Measurements from ENCODE around the gene FAM221A.
"Not testable (repeated sequence)": the region's sequence is repeated elsewhere in the genome, so short reads cannot be mapped to it uniquely, and the experiment has no call there.

Gene FAM221A

DNA sequence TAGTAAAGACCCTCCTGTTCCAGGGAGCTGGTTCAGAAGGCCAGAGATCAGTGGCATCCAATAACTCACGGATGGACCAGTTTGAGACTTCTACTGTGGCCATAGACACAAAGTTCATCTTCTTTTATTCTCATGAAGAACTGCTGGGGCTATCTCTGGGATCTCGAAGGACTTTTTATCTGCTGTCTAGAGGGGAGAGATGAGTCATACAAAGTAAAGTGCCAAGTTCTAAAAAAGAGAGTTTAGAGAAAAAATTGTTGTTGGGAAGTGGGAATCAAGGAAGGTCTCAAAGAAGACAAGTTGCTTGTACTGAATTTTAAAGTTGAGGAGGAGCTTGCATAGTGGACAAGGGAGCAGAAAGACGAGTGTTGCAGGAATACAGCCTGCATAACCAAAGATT lies 8.0 kb upstream of the FAM221A start:
- no peak for ATAC-seq
- no peak for TF ChIP-seq PPARA (CRISPR knock-in tag; IDR thresholded peaks at IDR 0.05; ENCODE audit: borderline replicate concordance)
- TF ChIP-seq, protein P1, sequence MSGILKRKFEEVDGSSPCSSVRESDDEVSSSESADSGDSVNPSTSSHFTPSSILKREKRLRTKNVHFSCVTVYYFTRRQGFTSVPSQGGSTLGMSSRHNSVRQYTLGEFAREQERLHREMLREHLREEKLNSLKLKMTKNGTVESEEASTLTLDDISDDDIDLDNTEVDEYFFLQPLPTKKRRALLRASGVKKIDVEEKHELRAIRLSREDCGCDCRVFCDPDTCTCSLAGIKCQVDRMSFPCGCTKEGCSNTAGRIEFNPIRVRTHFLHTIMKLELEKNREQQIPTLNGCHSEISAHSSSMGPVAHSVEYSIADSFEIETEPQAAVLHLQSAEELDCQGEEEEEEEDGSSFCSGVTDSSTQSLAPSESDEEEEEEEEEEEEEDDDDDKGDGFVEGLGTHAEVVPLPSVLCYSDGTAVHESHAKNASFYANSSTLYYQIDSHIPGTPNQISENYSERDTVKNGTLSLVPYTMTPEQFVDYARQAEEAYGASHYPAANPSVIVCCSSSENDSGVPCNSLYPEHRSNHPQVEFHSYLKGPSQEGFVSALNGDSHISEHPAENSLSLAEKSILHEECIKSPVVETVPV (CRISPR knock-in tag; IDR thresholded peaks at IDR 0.05) = no peak
- TF ChIP-seq, protein P2, sequence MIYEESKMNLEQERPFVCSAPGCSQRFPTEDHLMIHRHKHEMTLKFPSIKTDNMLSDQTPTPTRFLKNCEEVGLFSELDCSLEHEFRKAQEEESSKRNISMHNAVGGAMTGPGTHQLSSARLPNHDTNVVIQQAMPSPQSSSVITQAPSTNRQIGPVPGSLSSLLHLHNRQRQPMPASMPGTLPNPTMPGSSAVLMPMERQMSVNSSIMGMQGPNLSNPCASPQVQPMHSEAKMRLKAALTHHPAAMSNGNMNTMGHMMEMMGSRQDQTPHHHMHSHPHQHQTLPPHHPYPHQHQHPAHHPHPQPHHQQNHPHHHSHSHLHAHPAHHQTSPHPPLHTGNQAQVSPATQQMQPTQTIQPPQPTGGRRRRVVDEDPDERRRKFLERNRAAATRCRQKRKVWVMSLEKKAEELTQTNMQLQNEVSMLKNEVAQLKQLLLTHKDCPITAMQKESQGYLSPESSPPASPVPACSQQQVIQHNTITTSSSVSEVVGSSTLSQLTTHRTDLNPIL (CRISPR knock-in tag; IDR thresholded peaks at IDR 0.05; ENCODE audit: low read depth) = no peak
- TF ChIP-seq, protein P3, sequence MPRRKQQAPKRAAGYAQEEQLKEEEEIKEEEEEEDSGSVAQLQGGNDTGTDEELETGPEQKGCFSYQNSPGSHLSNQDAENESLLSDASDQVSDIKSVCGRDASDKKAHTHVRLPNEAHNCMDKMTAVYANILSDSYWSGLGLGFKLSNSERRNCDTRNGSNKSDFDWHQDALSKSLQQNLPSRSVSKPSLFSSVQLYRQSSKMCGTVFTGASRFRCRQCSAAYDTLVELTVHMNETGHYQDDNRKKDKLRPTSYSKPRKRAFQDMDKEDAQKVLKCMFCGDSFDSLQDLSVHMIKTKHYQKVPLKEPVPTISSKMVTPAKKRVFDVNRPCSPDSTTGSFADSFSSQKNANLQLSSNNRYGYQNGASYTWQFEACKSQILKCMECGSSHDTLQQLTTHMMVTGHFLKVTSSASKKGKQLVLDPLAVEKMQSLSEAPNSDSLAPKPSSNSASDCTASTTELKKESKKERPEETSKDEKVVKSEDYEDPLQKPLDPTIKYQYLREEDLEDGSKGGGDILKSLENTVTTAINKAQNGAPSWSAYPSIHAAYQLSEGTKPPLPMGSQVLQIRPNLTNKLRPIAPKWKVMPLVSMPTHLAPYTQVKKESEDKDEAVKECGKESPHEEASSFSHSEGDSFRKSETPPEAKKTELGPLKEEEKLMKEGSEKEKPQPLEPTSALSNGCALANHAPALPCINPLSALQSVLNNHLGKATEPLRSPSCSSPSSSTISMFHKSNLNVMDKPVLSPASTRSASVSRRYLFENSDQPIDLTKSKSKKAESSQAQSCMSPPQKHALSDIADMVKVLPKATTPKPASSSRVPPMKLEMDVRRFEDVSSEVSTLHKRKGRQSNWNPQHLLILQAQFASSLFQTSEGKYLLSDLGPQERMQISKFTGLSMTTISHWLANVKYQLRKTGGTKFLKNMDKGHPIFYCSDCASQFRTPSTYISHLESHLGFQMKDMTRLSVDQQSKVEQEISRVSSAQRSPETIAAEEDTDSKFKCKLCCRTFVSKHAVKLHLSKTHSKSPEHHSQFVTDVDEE (CRISPR knock-in tag; IDR thresholded peaks at IDR 0.05) = no peak
- TF ChIP-seq ESRRG (CRISPR knock-in tag; IDR thresholded peaks at IDR 0.05) = no peak
- no peak for TF ChIP-seq OSR1 (CRISPR knock-in tag; IDR thresholded peaks at IDR 0.05)
- TF ChIP-seq SNAI2 (CRISPR knock-in tag; IDR thresholded peaks at IDR 0.05) = no peak
- TF ChIP-seq, protein P4, sequence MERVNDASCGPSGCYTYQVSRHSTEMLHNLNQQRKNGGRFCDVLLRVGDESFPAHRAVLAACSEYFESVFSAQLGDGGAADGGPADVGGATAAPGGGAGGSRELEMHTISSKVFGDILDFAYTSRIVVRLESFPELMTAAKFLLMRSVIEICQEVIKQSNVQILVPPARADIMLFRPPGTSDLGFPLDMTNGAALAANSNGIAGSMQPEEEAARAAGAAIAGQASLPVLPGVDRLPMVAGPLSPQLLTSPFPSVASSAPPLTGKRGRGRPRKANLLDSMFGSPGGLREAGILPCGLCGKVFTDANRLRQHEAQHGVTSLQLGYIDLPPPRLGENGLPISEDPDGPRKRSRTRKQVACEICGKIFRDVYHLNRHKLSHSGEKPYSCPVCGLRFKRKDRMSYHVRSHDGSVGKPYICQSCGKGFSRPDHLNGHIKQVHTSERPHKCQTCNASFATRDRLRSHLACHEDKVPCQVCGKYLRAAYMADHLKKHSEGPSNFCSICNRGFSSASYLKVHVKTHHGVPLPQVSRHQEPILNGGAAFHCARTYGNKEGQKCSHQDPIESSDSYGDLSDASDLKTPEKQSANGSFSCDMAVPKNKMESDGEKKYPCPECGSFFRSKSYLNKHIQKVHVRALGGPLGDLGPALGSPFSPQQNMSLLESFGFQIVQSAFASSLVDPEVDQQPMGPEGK (CRISPR knock-in tag; IDR thresholded peaks at IDR 0.05; ENCODE audit: borderline replicate concordance) = no peak
- no peak for TF ChIP-seq ARNTL (CRISPR knock-in tag; IDR thresholded peaks at IDR 0.05; ENCODE audit: borderline replicate concordance, low read depth)
- TF ChIP-seq ISL1 (CRISPR knock-in tag; IDR thresholded peaks at IDR 0.05) = no peak
- TF ChIP-seq ZNF8 (CRISPR knock-in tag; IDR thresholded peaks at IDR 0.05) = no peak
- no peak for TF ChIP-seq CSDC2 (CRISPR knock-in tag; IDR thresholded peaks at IDR 0.05)
- no peak for TF ChIP-seq ZFP30 (CRISPR knock-in tag; IDR thresholded peaks at IDR 0.05)
- no peak for TF ChIP-seq ZC3H10 (CRISPR knock-in tag; IDR thresholded peaks at IDR 0.05)
- TF ChIP-seq BACH2 (CRISPR knock-in tag; IDR thresholded peaks at IDR 0.05; ENCODE audit: borderline replicate concordance) = no peak
- TF ChIP-seq ZFP3 (CRISPR knock-in tag; IDR thresholded peaks at IDR 0.05) = no peak
- TF ChIP-seq, protein P5, sequence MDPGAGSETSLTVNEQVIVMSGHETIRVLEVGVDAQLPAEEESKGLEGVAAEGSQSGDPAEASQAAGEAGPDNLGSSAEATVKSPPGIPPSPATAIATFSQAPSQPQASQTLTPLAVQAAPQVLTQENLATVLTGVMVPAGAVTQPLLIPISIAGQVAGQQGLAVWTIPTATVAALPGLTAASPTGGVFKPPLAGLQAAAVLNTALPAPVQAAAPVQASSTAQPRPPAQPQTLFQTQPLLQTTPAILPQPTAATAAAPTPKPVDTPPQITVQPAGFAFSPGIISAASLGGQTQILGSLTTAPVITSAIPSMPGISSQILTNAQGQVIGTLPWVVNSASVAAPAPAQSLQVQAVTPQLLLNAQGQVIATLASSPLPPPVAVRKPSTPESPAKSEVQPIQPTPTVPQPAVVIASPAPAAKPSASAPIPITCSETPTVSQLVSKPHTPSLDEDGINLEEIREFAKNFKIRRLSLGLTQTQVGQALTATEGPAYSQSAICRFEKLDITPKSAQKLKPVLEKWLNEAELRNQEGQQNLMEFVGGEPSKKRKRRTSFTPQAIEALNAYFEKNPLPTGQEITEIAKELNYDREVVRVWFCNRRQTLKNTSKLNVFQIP (CRISPR knock-in tag; IDR thresholded peaks at IDR 0.05; ENCODE audit: borderline replicate concordance, low read depth) = no peak

DNA sequence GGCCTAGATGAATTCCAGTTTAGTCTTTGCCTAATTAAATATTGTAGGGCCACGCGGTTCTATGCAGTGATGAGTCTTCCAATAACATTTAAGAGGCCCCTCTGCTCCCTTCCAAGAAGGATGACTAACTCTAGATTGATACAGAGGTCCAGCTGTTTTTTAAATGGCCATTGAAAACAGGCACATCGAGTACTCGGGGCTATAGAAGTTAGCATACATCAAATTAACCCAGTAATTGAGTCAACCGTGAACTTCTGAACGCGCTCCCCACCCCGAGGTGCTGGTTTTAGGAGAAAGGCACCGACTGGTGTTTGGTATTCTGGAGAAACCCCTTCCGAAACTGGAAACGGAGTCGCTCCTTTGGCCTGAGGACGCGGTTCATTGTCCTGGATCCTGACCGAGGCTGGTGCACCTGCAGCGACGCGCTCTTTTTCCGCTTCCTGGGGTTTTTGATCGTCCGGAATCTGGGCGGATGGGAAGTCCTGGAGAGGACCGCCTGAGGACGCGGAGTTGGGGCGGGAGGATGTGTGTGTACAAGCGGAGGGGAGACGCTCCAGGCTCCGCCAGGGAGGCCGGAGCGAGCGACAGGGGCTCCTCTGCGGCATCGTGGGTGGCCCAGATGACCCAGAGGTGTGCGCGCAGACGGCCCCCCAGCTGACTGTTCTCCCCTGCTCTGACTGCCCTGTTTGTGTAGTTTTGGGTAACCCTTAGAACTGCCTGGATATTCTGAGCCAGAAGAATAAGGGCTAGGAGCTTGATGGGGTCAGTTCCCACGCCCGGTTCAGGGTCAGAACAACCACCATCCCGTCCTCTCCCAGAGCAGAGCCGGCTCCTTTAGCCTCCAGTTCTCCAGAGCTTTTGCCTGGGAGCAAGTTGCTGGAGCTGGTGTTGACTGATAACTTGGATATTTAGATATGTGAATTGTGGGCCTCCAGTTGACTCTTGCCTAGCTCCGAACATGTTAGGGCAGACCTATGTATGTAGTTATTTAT lies 711 bp downstream of the FAM221A start:
- TF ChIP-seq, protein P1 (CRISPR knock-in tag; IDR thresholded peaks at IDR 0.05) = no peak
- TF ChIP-seq SNAI2 (CRISPR knock-in tag; IDR thresholded peaks at IDR 0.05) (peak; percentile 97), CSDC2 (CRISPR knock-in tag; IDR thresholded peaks at IDR 0.05) (no peak), ARNTL (CRISPR knock-in tag; IDR thresholded peaks at IDR 0.05; ENCODE audit: borderline replicate concordance, low read depth) (no peak), ZC3H10 (CRISPR knock-in tag; IDR thresholded peaks at IDR 0.05) (no peak), BACH2 (CRISPR knock-in tag; IDR thresholded peaks at IDR 0.05; ENCODE audit: borderline replicate concordance) (no peak)
- TF ChIP-seq, protein P5 (CRISPR knock-in tag; IDR thresholded peaks at IDR 0.05; ENCODE audit: borderline replicate concordance, low read depth) = no peak
- ATAC-seq = peak; percentile 81

DNA sequence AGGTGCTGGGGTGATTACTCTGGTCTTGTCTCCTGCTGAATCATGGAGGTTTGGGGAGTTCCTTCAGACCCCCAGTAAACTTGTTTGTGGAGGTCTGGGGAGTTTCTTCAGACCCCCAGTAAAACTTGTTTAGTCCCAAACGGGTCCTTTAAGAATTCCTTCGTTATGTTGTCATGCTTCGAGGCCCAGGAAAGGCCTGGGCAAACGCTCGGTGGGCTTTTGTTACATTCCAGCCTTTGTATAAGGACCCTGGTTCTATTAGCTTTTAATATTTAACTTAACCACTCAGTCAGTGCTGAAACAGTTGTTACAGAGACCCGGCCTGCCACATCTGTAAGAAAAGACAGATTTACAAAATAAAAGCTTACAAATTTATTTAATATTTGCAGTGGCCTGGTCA lies 4.0 kb downstream of the FAM221A start:
- not testable (repeated sequence) for ATAC-seq

Data from SK-N-SH treated with all-trans-retinoic acid at 6 μM for 48 hours (cell line).